HepG2 (cell line): Measurements from ENCODE around the gene TXNDC12. TPM values are rescaled to one million over a fixed set of nuclear protein-coding genes. Genes with fewer than 3 reads are reported as not detected.
"Not testable (repeated sequence)": the region's sequence is repeated elsewhere in the genome, so short reads cannot be mapped to it uniquely, and the experiment has no call there.

Source experiments
- ATAC-seq: fragments of 200-7000 bp; cut with Tn5 transposase; 3 replicates; pipeline ENCODE4 v1.9.1; 2020; ENCODE audit warnings: mild to moderate bottlenecking, moderate library complexity
- BruUV-seq: library from RNA; stranded (reverse); fragments of 400-500 nt; replicated peaks from 2 replicates; lab custom pipeline; 2021; lab: Mats Ljungman, UMichigan
- CTCF ChIA-PET: fragments of 300-600 bp; formaldehyde crosslinking; extraction: SDS; loops from one replicate; lab custom pipeline; 2021; ENCODE audit warnings: low total read pairs, inconsistent platforms, low intra/inter-chr PET ratio; lab: Yijun Ruan, JAX
- POLR2A ChIA-PET: fragments of 350-600 bp; sonication (Branson Sonifier 250); formaldehyde crosslinking; loops from one replicate; lab custom pipeline; 2020; ENCODE audit warnings: antibody characterized with exemption, inconsistent platforms; lab: Yijun Ruan, JAX
- DNase-seq: peaks from one replicate; pipeline ENCODE4 v3.0.0-alpha.2; 2015; ENCODE audit warnings: low spot score
- FAIRE-seq: peaks from 3 replicates; lab custom pipeline; 2011; peaks lifted over from hg19 to GRCh38; lab: Jason Lieb, UNC
- H2AFZ ChIP-seq: one replicate; pipeline ENCODE4 v1.6.1; 2011; ENCODE audit warnings: low read length, inconsistent platforms
- H3K27ac ChIP-seq: fragments of 300-600 bp; 3 replicates; pipeline ENCODE4 v1.8.0; 2011; ENCODE audit warnings: mixed run types, mild to moderate bottlenecking, mixed read lengths, low read length, inconsistent platforms; ENCODE audit not compliant: insufficient read depth; ENCODE audit errors: extremely low read length
- H3K27me3 ChIP-seq, 2 experiments: fragments of 200-600 bp in 1 of 2; 2 replicates in 1 of 2; 3 replicates in 1 of 2; pipeline versions ENCODE4 v1.6.0 to v1.8.0; 2011; ENCODE audit warnings: low read length in 2 of 2, mild to moderate bottlenecking in 2 of 2, moderate library complexity in 2 of 2, inconsistent platforms in 1 of 2; ENCODE audit not compliant: insufficient read depth in 2 of 2, control insufficient read depth in 1 of 2
- H3K36me3 ChIP-seq, 2 experiments: fragments of 200-600 bp in 1 of 2; replicated peaks in 1 of 2; 2 replicates in 1 of 2; 3 replicates in 1 of 2; pipeline versions ENCODE4 v1.5.1 to v1.8.0; 2011; ENCODE audit warnings: low read length in 2 of 2, inconsistent platforms in 1 of 2; ENCODE audit not compliant: insufficient read depth in 2 of 2, control insufficient read depth in 1 of 2
- H3K4me1 ChIP-seq: 2 replicates; pipeline ENCODE4 v1.5.1; 2012; ENCODE audit warnings: low read length, inconsistent platforms; ENCODE audit not compliant: insufficient read depth
- H3K4me2 ChIP-seq: 2 replicates; pipeline ENCODE4 v1.6.0; 2011; ENCODE audit warnings: low read depth, low read length, inconsistent platforms
- H3K4me3 ChIP-seq, 3 experiments: fragments of 200-600 bp in 1 of 3; sonication (generic), shearing (Covaris generic) in 1 of 3; replicated peaks in 1 of 3; 2 replicates each; pipeline ENCODE4 v1.5.1; 2011 to 2016; ENCODE audit warnings: low read length in 3 of 3, inconsistent platforms in 2 of 3, low read depth in 2 of 3, mild to moderate bottlenecking in 2 of 3, control low read depth in 1 of 3, mixed read lengths in 1 of 3; ENCODE audit not compliant: insufficient read depth in 1 of 3
- H3K79me2 ChIP-seq: one replicate; pipeline ENCODE4 v1.6.1; 2011; ENCODE audit warnings: low read length, inconsistent platforms; ENCODE audit not compliant: insufficient read depth
- H3K9ac ChIP-seq: 2 replicates; pipeline ENCODE4 v1.6.0; 2011; ENCODE audit warnings: mild to moderate bottlenecking, low read depth, low read length, inconsistent platforms; ENCODE audit not compliant: insufficient read depth
- H3K9me3 ChIP-seq: 2 replicates; pipeline ENCODE4 v1.5.1; 2012; ENCODE audit warnings: mild to moderate bottlenecking, low read length
- H4K20me1 ChIP-seq: 2 replicates; pipeline ENCODE4 v1.6.0; 2011; ENCODE audit warnings: inconsistent platforms, mild to moderate bottlenecking, low read length, moderate library complexity; ENCODE audit not compliant: insufficient read depth
- CEBPG ChIP-seq: IDR thresholded peaks from 2 replicates; pipeline ENCODE4 v1.6.1; 2016
- MAFK ChIP-seq, 2 experiments: IDR thresholded peaks in 1 of 2; conservative IDR thresholded peaks in 1 of 2; 2 replicates each; pipeline ENCODE4 v1.6.1; 2011; ENCODE audit warnings: improper control_type of control experiment in 2 of 2, low read length in 2 of 2
- ZNF121 ChIP-seq: sonication (generic); formaldehyde crosslinking; IDR thresholded peaks from 2 replicates; pipeline ENCODE4 v1.5.0; 2020; ENCODE audit warnings: mild to moderate bottlenecking, missing genetic modification reagents
- WGBS: methylation state at CpG from one replicate; pipeline ENCODE4 v1.1.6; 2017; ENCODE audit warnings: low lambda C conversion rate; 5-methylcytosine and 5-hydroxymethylcytosine counted together
- in situ Hi-C: cut with HindIII; loops from 2 replicates; pipeline ENCODE4 v1.10.0; 2017; ENCODE audit warnings: low pct_unique_long_range_greater_than_20kb; ENCODE audit not compliant: extremely low pct_ligation_motif_present
- intact Hi-C: fragments of 100-400 bp; cut with micrococcal nuclease; formaldehyde crosslinking; loops from one replicate; pipeline ENCODE4 v1.10.0; 2022; ENCODE audit not compliant: unreplicated experiment
- polyA plus RNA-seq, 8 experiments: library from polyadenylated mRNA; depleted of rRNA in 3 of 8; stranded (reverse) in 7 of 8; unstranded in 1 of 8; fragments of >200 nt; fragmentation: Illumina TruSeq in 4 of 8; extraction: Trizol in 4 of 8; gene quantifications; 2 replicates each; pipeline versions ENCODE4 v1.2.1 to v1.2.3, GENCODE V29; 2011 to 2016; ENCODE audit warnings: low read depth in 4 of 8, missing spikeins in 1 of 8, mixed read lengths in 1 of 8; ENCODE audit not compliant: insufficient read depth in 1 of 8
- total RNA-seq, 5 experiments: library from RNA; depleted of rRNA; stranded (reverse); fragments of >200 nt; fragmentation: Illumina TruSeq; extraction: Trizol; gene quantifications; 2 replicates each; pipeline ENCODE4 v1.2.3, GENCODE V29; 2016; ENCODE audit warnings: low read depth in 1 of 5

TXNDC12 gene
- total and polyA plus RNA-seq, 2 of the 13 experiments (the other 11 are each of a cell fraction or from before 2014, with no cell fraction given), result 65.6 to 67.2 TPM

GRCh38 chr1:52049337-52049736 is 5.7 kb downstream of the TXNDC12 start:
- Histone ChIP-seq H3K79me2 (peaks cover 35% of the 10 kb centered on the region), H3K4me1 (peaks cover 26% of the 10 kb centered on the region)
- H3K9ac ChIP-seq, H3K36me3 ChIP-seq, intact Hi-C loops, CTCF ChIA-PET, H3K27me3 ChIP-seq, H3K4me2 ChIP-seq, in situ Hi-C loops, H3K9me3 ChIP-seq, FAIRE-seq, H2AFZ ChIP-seq, BruUV-seq, H3K4me3 ChIP-seq, H4K20me1 ChIP-seq, DNase-seq, H3K27ac ChIP-seq, ATAC-seq: not testable (repeated sequence)
- TF ChIP-seq CEBPG, result 0 out of 2 replicates have a peak, but pooled peaks have one; percentile 6
- 86% methylated on average over 2 of the region's 4 CpGs for WGBS
- POLR2A ChIA-PET, result interaction anchor here (0.8 to 1.2 kb wide), 2 partner anchors 12 to 16 kb away, joined by 3 to 4 read pairs; partner anchors contain the start of gene KTI12

GRCh38 chr1:52045666-52046195 is 9.3 kb downstream of the TXNDC12 start:
- H3K9ac ChIP-seq, BruUV-seq, H2AFZ ChIP-seq, H3K27ac ChIP-seq, in situ Hi-C loops, ATAC-seq, FAIRE-seq, H3K4me1 ChIP-seq, CTCF ChIA-PET, H3K4me3 ChIP-seq, H4K20me1 ChIP-seq, intact Hi-C loops, H3K27me3 ChIP-seq, H3K9me3 ChIP-seq, H3K4me2 ChIP-seq, DNase-seq: not testable (repeated sequence)
- POLR2A ChIA-PET, result interaction anchor here (2.3 kb wide), 1 partner anchor 10 kb away, joined by 12 read pairs; the partner anchor contains the start of genes BTF3L4 and TXNDC12
- TF ChIP-seq ZNF121 (CRISPR knock-in tag) (peak; percentile 54; the same call in 1 of the 2 replicates), MAFK (conservative IDR thresholded peaks at IDR 0.05 in 1 of 2, IDR thresholded peaks at IDR 0.05 in 1 of 2; ENCODE audit: low read length in 2 of 2) (peak; percentile 13 to 48; a peak in 2 of 4 replicates)
- Histone ChIP-seq H3K79me2 (peaks cover 27% of the 10 kb centered on the region), H3K36me3 (peaks cover 4 to 13% of the 10 kb centered on the region in 2 experiments)
- 93% methylated on average over 4 of the region's 4 CpGs for WGBS
